Hematopoietic multipotent progenitor cell treated with erythropoietin and hydrocortisone succinate and interleukin-3 and kit ligand, for 15 days (in vitro differentiated cells): ENCODE measurements around the gene SLC16A14.
"Not testable (repeated sequence)": the region's sequence is repeated elsewhere in the genome, so short reads cannot be mapped to it uniquely, and the experiment has no call there.

Experiments used
- DNase-seq: peaks from one replicate; pipeline ENCODE4 v3.0.0-alpha.2; 2015; ENCODE audit warnings: low spot score

The SLC16A14 gene

GRCh38 chr2:230068651-230069055, at the start of gene SLC16A14:
TSS of gene SLC16A14 (minus strand) at chr2:230068924. CDS start at chr2:230059352, 9,572 bp downstream.
- no peak for DNase-seq

GRCh38 chr2:230106771-230107170, 38.0 kb upstream of the SLC16A14 start:
- no peak for DNase-seq

GRCh38 chr2:230101967-230102366, 33.2 kb upstream of the SLC16A14 start:
- not testable (repeated sequence) for DNase-seq

- no peak for DNase-seq
These were observed 29.1 kb upstream of the SLC16A14 start for GRCh38 chr2:230097841-230098240.

GRCh38 chr2:230097424-230097823, 28.7 kb upstream of the SLC16A14 start:
- DNase-seq, result no peak

GRCh38 chr2:230090967-230091366, 22.2 kb upstream of the SLC16A14 start:
- DNase-seq, result no peak

- no peak for DNase-seq
These were observed 16.5 kb upstream of the SLC16A14 start for GRCh38 chr2:230085201-230085600.

GRCh38 chr2:230077851-230078547, 9.3 kb upstream of the SLC16A14 start:
- DNase-seq, result no peak

GRCh38 chr2:230076819-230077218, 8.1 kb upstream of the SLC16A14 start:
- DNase-seq, result no peak

- DNase-seq, result no peak
These were observed 7.4 kb upstream of the SLC16A14 start for GRCh38 chr2:230075988-230076631.

GRCh38 chr2:230071421-230071820, 2.7 kb upstream of the SLC16A14 start:
- DNase-seq, result no peak

- no peak for DNase-seq
These were observed 678 bp upstream of the SLC16A14 start for GRCh38 chr2:230069402-230069801.

GRCh38 chr2:230068016-230068650, 591 bp downstream of the SLC16A14 start:
- DNase-seq, result no peak

- DNase-seq, result no peak
These were observed 7.9 kb downstream of the SLC16A14 start for GRCh38 chr2:230060672-230061293.

- DNase-seq, result no peak
These were observed 14.8 kb downstream of the SLC16A14 start for GRCh38 chr2:230053753-230054478.

- DNase-seq, result no peak
These were observed 16.4 kb downstream of the SLC16A14 start for GRCh38 chr2:230052299-230052698.

- no peak for DNase-seq
These were observed 18.6 kb downstream of the SLC16A14 start for GRCh38 chr2:230050136-230050535.

GRCh38 chr2:230048010-230048671, 20.6 kb downstream of the SLC16A14 start:
- DNase-seq, result no peak

- DNase-seq, result no peak
These were observed 22.2 kb downstream of the SLC16A14 start for GRCh38 chr2:230046491-230046890.

GRCh38 chr2:230043461-230043860, 25.3 kb downstream of the SLC16A14 start:
- DNase-seq, result no peak

GRCh38 chr2:230043025-230043424, 25.7 kb downstream of the SLC16A14 start:
- DNase-seq, result no peak

GRCh38 chr2:230042195-230042594, 26.5 kb downstream of the SLC16A14 start:
- DNase-seq, result no peak
